ENCODE measurements around the gene CDKL2.

Gene CDKL2

GRCh38 chr4:75637827-75638226 lies 7.5 kb upstream of the CDKL2 start:
- DNase-seq, result no peak

DNA sequence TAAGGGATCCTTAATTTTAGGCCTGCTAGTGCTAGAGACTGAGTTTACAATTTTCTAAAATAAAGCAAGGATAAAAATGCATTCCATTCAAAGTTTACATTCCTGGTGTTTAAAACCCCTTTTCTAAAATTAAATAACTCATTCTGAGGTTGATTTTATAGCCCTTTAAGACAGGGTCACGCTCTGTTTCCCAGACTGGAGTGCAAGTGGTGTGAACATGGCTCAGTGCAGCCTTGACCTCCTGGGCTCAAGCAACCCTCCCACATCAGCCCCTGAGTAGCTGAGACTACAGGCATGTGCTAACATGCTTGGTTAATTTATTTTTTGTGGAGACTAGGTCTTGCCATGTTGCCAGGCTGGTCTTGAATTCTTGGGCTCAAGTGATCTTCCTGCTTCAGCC lies 6.8 kb upstream of the CDKL2 start:
- DNase-seq, result no peak

DNA sequence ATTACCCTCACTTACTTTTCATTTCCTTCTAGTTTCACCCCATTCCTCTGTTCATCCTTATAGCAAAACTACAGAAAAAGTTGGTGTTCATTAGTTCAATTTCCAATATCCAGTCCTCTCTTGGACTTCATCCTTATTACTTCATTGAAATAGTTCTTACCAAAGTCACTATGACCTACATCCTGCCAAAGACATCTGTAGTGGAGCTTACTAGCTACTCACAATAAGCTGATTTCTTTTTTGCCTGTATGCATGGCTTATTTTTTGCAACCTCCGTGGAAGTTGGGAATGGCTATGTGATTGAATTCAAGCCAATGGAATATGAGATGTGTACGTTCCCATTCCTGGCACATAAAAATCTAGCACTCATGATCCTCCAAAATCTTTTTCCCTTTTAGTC lies 4.6 kb upstream of the CDKL2 start:
- DNase-seq, result no peak

DNA sequence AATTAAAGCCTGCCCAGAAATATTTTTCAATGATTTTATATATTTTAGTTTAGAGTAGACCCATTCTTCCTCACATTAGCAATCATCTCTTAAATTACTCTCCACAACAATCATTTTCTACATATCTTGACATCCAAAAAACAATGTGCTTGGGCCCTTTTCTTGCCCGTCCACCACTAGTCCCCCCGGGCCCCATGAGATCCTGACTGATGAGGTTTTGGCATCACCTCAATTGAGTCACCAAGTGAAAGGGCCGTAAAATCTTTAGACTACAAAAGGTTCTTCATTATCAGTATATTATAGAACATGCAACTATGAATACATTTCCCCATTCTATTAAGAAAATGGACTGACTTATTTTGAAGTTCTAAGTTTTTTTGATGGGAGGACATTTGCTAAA lies 4.0 kb upstream of the CDKL2 start:
- no peak for DNase-seq

- DNase-seq, result no peak
Observed at GRCh38 chr4:75633846-75634245, 3.5 kb upstream of the CDKL2 start.

- no peak for DNase-seq
Observed at GRCh38 chr4:75630937-75631329, 605 bp upstream of the CDKL2 start.

- no peak for DNase-seq
Observed at GRCh38 chr4:75629239-75629638, 1.1 kb downstream of the CDKL2 start.

DNA sequence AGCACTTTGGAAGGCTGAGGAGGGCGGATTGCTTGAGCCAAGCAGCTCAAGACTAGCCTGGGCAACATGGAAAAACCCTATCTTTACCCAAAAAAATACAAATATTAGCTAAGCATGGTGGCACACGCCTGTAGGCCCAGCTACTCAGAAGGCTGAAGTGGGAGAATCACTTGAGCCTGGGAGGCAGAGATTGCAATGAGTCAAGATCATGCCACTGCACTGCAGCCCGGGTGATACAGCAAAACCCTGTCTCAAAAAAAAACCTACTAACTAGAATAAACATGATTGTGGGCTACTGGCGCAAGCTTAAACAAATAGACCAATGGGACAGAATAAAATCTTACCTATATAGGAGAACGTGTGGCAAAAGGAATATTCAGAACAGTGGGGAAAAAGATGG lies 7.3 kb downstream of the CDKL2 start:
- no peak for DNase-seq

DNA sequence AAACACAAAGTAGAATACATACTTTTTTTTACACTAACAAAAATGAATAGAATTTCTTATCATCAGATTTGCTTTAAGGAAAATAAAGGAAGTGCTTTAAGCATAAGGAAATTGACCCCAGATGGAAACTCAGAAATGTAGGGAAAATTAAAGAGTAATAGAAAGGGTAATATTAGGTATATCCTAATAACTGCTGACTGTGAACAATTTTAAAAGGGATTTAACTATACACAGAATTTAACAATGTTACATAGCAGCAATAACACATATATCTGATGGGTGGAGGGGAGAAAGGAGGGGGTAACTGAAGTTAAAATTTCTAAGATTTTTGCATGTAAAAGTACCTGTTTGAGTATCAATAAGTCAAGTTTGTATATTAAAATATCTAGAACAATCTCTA lies 8.6 kb downstream of the CDKL2 start:
- no peak for DNase-seq

GRCh38 chr4:75612306-75612705 lies 18.0 kb downstream of the CDKL2 start:
- no peak for DNase-seq

DNA sequence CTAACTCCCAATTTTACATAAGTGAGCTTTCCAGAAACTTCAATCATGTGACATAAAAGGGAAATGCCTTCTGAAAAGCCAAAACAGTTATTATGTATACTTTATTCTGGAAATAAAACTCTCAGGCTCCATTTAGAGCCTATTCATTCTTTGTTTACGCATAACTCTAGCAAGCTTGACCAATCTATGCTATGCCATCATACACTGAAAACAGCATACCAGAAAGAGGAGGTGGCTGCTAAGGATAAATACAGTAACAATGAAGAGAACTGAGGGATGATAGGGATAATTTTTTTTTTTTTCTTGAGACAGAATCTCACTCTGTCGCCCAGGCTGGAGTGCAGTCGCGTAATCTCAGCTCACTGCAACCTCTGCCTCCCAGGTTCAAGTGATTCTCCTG lies 24.4 kb downstream of the CDKL2 start:
- no peak for DNase-seq

GRCh38 chr4:75599647-75600046 lies 30.7 kb downstream of the CDKL2 start:
- no peak for DNase-seq

DNA sequence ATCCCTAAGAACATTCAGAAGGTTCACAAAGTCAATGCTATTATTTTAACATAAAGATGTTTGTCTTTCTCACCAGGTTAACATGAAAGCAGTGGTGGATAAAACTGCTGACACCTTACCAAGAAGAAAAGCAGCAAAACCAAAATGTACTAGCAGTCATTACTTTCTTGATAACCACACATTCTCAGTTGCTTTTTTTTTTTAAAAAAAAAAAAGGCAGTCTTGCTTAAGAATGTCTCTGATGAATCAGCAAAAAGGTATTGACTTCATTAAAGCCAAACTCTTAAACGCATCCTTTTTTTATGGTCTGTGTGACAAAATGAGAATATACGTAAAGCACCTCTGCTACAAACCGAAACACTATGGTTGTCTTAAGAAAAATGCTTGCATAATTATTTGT lies 31.9 kb downstream of the CDKL2 start:
- no peak for DNase-seq

GRCh38 chr4:75596061-75596460 lies 34.3 kb downstream of the CDKL2 start:
- no peak for DNase-seq

- no peak for DNase-seq
Observed at GRCh38 chr4:75593393-75593792, 36.9 kb downstream of the CDKL2 start.

GRCh38 chr4:75584067-75584466 lies 46.3 kb downstream of the CDKL2 start:
- no peak for DNase-seq

GRCh38 chr4:75567725-75568124 lies 62.6 kb downstream of the CDKL2 start:
- no peak for DNase-seq

DNA sequence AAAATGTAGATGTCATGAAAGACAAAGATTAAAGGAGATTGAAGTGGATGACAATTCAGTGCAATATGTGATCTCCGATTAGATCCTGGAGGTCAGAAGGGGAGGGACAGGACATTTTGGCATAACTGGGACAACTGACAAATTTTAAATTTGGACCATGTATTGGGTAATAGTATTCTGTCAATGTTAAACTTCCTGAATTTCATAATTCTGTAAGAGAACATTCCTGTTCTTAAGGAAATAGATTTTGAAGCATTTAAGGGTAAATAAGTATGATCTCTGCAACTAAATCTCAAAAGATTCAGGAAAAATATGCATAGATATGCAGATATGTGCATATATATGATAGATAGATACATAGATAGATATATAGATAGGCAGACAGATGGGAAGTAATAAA lies 63.4 kb downstream of the CDKL2 start:
- no peak for DNase-seq

GRCh38 chr4:75565481-75565880 lies 64.8 kb downstream of the CDKL2 start:
- peak; percentile 14 to 50 for DNase-seq

DNA sequence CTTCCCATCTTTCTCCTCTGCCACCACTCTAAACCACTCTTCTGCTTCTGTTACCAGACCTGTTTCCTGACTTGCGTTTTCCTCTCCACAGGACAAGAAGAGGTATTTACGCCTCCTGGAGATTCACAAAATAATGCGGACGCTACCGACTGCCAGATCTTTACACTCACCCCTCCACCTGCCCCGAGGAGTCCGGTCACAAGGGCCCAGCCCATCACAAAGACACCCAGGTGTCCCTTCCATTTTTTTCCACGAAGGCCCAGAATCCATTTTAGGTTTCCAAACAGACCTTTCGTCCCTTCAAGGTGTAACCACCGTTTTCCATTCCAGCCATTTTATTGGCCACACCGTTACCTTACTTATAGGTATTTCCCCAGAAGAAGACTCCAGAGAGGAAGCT lies 66.3 kb downstream of the CDKL2 start:
- no peak for DNase-seq

- DNase-seq, result no peak
Observed at GRCh38 chr4:75561789-75562188, 68.5 kb downstream of the CDKL2 start.

- DNase-seq, result no peak
Observed at GRCh38 chr4:75557696-75558095, 72.6 kb downstream of the CDKL2 start.

DNA sequence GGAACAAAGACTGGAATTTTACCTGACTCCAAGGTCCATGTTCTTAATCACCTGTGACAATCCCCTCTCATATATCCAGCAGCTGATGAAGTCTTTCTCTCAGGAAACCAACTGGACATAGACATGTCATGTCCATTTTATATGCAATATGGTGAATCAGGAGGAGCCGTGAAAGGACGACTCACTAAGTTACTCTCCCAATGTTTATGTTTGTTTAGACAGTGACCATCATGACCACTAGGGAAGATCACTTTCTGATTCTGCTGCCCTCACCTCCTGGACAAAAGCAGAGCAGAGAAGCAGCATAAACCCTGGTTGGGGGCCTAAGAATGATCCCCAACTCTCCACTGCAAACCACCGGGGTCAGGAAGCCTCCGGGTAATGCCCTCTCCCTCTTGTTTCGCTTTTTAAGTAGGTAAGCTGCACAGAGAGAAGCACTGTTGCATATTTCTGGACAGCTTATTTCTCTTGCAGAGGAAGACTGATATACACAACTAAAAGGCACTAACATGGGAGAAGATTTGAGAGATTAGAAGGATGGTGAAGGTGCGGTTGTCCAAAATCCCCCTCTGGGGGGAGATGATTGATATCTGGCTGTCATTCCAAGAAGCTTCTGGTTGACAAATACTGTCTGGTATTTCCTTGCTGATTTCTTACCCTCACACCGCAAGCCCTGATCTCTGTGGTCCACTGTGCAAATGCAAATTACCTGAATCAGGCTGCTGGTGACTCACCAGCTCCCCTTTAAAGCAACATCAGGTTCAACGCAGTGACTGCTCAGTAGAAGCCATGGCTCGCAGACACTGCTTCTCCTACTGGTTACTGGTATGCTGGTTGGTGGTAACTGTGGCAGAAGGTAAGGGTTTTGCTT lies 74.8 kb downstream of the CDKL2 start, which contains the start of gene ODAPH:
Gene ODAPH, plus strand, starts transcription at position 773 of the 871 bp plus-strand sequence. Its CDS starts 17 bp downstream, at position 790.
- DNase-seq, result no peak

- no peak for DNase-seq
Observed at GRCh38 chr4:75552452-75552851, 77.9 kb downstream of the CDKL2 start.

DNA sequence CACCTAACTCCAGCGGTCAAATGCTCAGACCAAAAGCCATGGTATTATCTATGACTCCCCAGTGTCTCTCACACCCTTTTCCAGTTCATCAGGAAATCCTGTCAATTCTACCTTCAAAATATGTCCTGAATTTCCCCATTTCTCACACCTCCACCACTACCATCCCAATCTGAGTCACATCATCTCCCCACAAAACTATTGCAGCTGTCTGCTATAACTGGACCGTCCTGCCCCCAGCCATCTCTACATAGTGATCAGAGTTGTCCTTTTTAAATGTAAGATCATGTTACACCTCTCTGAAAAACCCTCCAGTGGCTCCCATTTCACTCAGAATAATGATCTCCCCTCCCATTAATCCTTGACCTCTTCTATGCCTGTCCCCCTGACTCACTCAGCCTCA lies 81.3 kb downstream of the CDKL2 start:
- DNase-seq, result no peak

All from Kasumi-1 (cell line).